AG04450 (cell line): ENCODE measurements around the gene RTL5. TPM values are rescaled to one million over a fixed set of nuclear protein-coding genes. Genes with fewer than 3 reads are reported as not detected.

ENCODE experiments used
- CTCF ChIA-PET: fragments of 300-600, 350-600 bp; formaldehyde crosslinking; extraction: SDS; loops from one replicate; lab custom pipeline; 2022; ENCODE audit warnings: antibody characterized with exemption, inconsistent platforms; lab: Charles Lee
- POLR2A ChIA-PET: fragments of 350-600 bp; formaldehyde crosslinking; extraction: SDS; loops from one replicate; lab custom pipeline; 2021; ENCODE audit warnings: antibody characterized with exemption, inconsistent platforms; lab: Yijun Ruan, JAX
- DNase-seq: peaks from one replicate; pipeline ENCODE4 v3.0.0-alpha.2; 2011; ENCODE audit warnings: low read depth, low spot score
- H3K27ac ChIP-seq: one replicate; pipeline ENCODE4 v1.5.1; 2012; ENCODE audit warnings: low read depth, low read length, control low read depth
- H3K27me3 ChIP-seq: one replicate; pipeline ENCODE4 v1.6.0; 2012; ENCODE audit warnings: low read length; ENCODE audit not compliant: control insufficient read depth, insufficient read depth
- H3K4me3 ChIP-seq: 2 replicates; pipeline ENCODE4 v1.5.1; 2011; ENCODE audit warnings: mild to moderate bottlenecking, low read depth, low read length, control low read depth
- H3K9me3 ChIP-seq: 2 replicates; pipeline ENCODE4 v1.5.1; 2012; ENCODE audit warnings: low read length; ENCODE audit not compliant: control insufficient read depth, insufficient read depth
- CTCF ChIP-seq: IDR thresholded peaks from 2 replicates; pipeline ENCODE4 v1.5.1; 2011; ENCODE audit warnings: low read depth, low read length, control low read depth, inconsistent platforms
- polyA plus RNA-seq: library from polyadenylated mRNA; depleted of rRNA; stranded (reverse); fragments of >200 nt; gene quantifications from 2 replicates; pipeline ENCODE4 v1.2.3, GENCODE V29; 2011

Gene RTL5
- polyA plus RNA-seq, 1 experiment, result 1.7 TPM

GRCh38 chrX:72165551-72165950, 33.8 kb upstream of the RTL5 start:
- Histone ChIP-seq H3K4me3 (no peak overlapping the region), H3K9me3 (no peaks in the 10 kb centered on the region), H3K27me3 (no peaks in the 10 kb centered on the region), H3K27ac (no peak overlapping the region)
- POLR2A ChIA-PET, result no interaction called here
- no peak for TF ChIP-seq CTCF
- no peak for DNase-seq
- CTCF ChIA-PET, result no interaction called here

- POLR2A ChIA-PET, result no interaction called here
- DNase-seq, result no peak
- no peak overlapping the region for H3K4me3 ChIP-seq
- H3K9me3 ChIP-seq, result no peaks in the 10 kb centered on the region; the same call in 1 of the 2 replicates
- TF ChIP-seq CTCF, result no peak
- peaks cover 4% of the 10 kb centered on the region for H3K27me3 ChIP-seq
- CTCF ChIA-PET, result no interaction called here
- H3K27ac ChIP-seq, result no peak overlapping the region
These were observed 28.1 kb upstream of the RTL5 start for GRCh38 chrX:72159769-72160168.

- TF ChIP-seq CTCF, result no peak
- no peaks in the 10 kb centered on the region; the same call in 1 of the 2 replicates for H3K9me3 ChIP-seq
- DNase-seq, result no peak
- ChIA-PET POLR2A (no interaction called here), CTCF (no interaction called here)
- H3K4me3 ChIP-seq, result no peak overlapping the region
- no peak overlapping the region for H3K27ac ChIP-seq
- peaks cover 4% of the 10 kb centered on the region for H3K27me3 ChIP-seq
These were observed 27.1 kb upstream of the RTL5 start for GRCh38 chrX:72158773-72159172.

- H3K27me3 ChIP-seq, result no peaks in the 10 kb centered on the region
- no peaks in the 10 kb centered on the region for H3K9me3 ChIP-seq
- no peak for TF ChIP-seq CTCF
- H3K4me3 ChIP-seq, result no peak overlapping the region
- DNase-seq, result no peak
- H3K27ac ChIP-seq, result no peak overlapping the region
- POLR2A ChIA-PET, result no interaction called here
- CTCF ChIA-PET, result no interaction called here
These were observed 14.8 kb upstream of the RTL5 start for GRCh38 chrX:72146527-72146926.

- no peaks in the 10 kb centered on the region for H3K9me3 ChIP-seq
- CTCF ChIA-PET, result interaction anchor here (0.6 kb wide), 1 partner anchor 132 kb away, joined by 3 read pairs; the partner anchor contains the start of gene RPS4X
- no peak for TF ChIP-seq CTCF
- no peak overlapping the region for H3K4me3 ChIP-seq
- no peak overlapping the region for H3K27ac ChIP-seq
- DNase-seq, result no peak
- POLR2A ChIA-PET, result no interaction called here
- H3K27me3 ChIP-seq, result no peaks in the 10 kb centered on the region
These were observed 13.5 kb upstream of the RTL5 start for GRCh38 chrX:72145181-72145580.
